Vagina (tissue), 2 donors: Measurements from ENCODE around the gene EML1. TPM values are rescaled to one million over a fixed set of nuclear protein-coding genes. Genes with fewer than 3 reads are reported as not detected.

ENCODE experiments used
- DNase-seq, 2 donors: peaks; one replicate each; pipeline ENCODE4 v3.0.0-alpha.2; 2017; ENCODE audit errors: extremely low spot score in 2 of 2
- H3K27ac ChIP-seq: fragments of 200-600 bp; sonication (generic); one replicate; pipeline ENCODE4 v1.5.1; 2019
- H3K27me3 ChIP-seq: fragments of 200-600 bp; sonication (generic); one replicate; pipeline ENCODE4 v1.5.1; 2019
- H3K36me3 ChIP-seq, 2 donors: fragments of 200-600 bp; sonication (generic); one replicate each; pipeline ENCODE4 v1.5.1; 2017 to 2019
- H3K4me1 ChIP-seq: fragments of 200-600 bp; sonication (generic); one replicate; pipeline ENCODE4 v1.5.1; 2019
- H3K4me3 ChIP-seq, 2 donors: fragments of 200-600 bp; sonication (generic); 1 replicate in 1 of 2; 2 replicates in 1 of 2; pipeline ENCODE4 v1.5.1; 2016 to 2019
- H3K9me3 ChIP-seq: fragments of 200-600 bp; sonication (generic); one replicate; pipeline ENCODE4 v1.5.1; 2019
- POLR2A ChIP-seq, 2 donors: fragments of 450-650 bp; IDR thresholded peaks; one replicate each; pipeline ENCODE4 v1.6.1; 2017; ENCODE audit warnings: antibody characterized with exemption in 2 of 2, mild to moderate bottlenecking in 2 of 2, moderate library complexity in 2 of 2
- POLR2AphosphoS5 ChIP-seq, 2 donors: sonication (generic); formaldehyde crosslinking; IDR thresholded peaks; one replicate each; pipeline ENCODE4 v1.9.0; 2017; ENCODE audit warnings: antibody characterized with exemption in 2 of 2, mild to moderate bottlenecking in 2 of 2, low read depth in 1 of 2; ENCODE audit not compliant: insufficient read depth in 1 of 2
- intact Hi-C: fragments of 100-400 bp; cut with DNase I; formaldehyde crosslinking; loops from one replicate; pipeline ENCODE4 v1.15.1; 2023
- total RNA-seq: library from RNA; depleted of rRNA; stranded (reverse); fragments of >200 nt; gene quantifications from one replicate; pipeline ENCODE4 v1.2.3, GENCODE V29; 2016
- TF ChIP-seq, protein P1 (sequence below), 3 experiments: fragments of 450-650 bp in 2 of 3; fragments of 200-600 bp in 1 of 3; sonication (generic) in 1 of 3; IDR thresholded peaks; one replicate each; pipeline ENCODE4 v1.5.1; 2017 to 2019; ENCODE audit warnings: antibody characterized with exemption in 3 of 3, mild to moderate bottlenecking in 2 of 3, moderate library complexity in 2 of 3

The EML1 gene
- total RNA-seq, 1 donor from 2014 or later = 32.7 TPM

DNA sequence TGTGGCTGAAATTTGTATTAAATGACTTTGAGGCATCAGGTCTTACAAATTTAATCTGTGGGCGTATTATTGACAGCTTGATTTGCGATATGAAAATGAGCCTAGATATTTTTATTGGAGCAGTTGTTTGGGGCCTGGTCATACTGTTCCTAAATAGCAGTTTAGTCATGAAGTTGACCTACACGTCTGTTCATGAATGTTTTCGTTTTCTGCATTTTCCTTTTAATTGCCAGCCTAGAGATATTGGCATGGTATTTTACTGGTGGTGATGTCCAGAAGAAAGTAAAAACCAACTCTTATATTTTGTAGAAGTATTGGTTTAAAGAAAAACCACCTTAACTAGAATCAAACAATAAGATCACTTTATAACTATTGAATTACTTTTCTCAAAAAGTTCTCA, 1.8 kb downstream of the EML1 start:
- intact Hi-C loops = no loop called here
- Histone ChIP-seq H3K27me3 (no peaks in the 10 kb centered on the region), H3K4me3 (no peak overlapping the region), H3K27ac (no peak overlapping the region), H3K4me1 (peaks cover 28% of the 10 kb centered on the region), H3K9me3 (no peaks in the 10 kb centered on the region), H3K36me3 (no peaks in the 10 kb centered on the region)
- TF ChIP-seq POLR2AphosphoS5 (IDR thresholded peaks at IDR 0.05; ENCODE audit: insufficient read depth in 1 of 2, low read depth in 1 of 2) = no peak
- TF ChIP-seq POLR2A (IDR thresholded peaks at IDR 0.05) = no peak
- TF ChIP-seq, protein P1, sequence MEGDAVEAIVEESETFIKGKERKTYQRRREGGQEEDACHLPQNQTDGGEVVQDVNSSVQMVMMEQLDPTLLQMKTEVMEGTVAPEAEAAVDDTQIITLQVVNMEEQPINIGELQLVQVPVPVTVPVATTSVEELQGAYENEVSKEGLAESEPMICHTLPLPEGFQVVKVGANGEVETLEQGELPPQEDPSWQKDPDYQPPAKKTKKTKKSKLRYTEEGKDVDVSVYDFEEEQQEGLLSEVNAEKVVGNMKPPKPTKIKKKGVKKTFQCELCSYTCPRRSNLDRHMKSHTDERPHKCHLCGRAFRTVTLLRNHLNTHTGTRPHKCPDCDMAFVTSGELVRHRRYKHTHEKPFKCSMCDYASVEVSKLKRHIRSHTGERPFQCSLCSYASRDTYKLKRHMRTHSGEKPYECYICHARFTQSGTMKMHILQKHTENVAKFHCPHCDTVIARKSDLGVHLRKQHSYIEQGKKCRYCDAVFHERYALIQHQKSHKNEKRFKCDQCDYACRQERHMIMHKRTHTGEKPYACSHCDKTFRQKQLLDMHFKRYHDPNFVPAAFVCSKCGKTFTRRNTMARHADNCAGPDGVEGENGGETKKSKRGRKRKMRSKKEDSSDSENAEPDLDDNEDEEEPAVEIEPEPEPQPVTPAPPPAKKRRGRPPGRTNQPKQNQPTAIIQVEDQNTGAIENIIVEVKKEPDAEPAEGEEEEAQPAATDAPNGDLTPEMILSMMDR (IDR thresholded peaks at IDR 0.05) = no peak
- DNase-seq = no peak

DNA sequence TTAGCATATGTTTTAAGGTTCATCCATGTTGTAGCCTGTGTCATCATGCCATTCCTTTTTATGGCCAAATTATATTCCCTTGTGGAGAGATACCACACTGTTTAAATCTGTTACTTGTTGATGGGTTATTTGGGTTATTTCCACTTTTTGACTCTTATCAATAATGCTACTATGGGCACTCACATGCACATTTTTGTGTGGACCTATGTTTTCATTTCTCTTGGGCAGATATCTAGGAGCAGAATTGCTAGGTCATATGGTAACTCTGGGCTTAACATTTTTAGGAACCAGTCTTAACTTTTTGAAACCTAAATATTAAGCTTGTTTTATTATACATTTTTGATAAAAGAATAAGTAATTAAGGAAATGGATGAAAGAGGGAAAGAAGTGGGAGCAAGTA, 4.0 kb downstream of the EML1 start:
- Histone ChIP-seq H3K4me1 (peaks cover 20% of the 10 kb centered on the region), H3K4me3 (no peak overlapping the region), H3K36me3 (no peaks in the 10 kb centered on the region), H3K9me3 (no peaks in the 10 kb centered on the region), H3K27ac (no peak overlapping the region), H3K27me3 (no peaks in the 10 kb centered on the region)
- no peak for DNase-seq
- intact Hi-C loops = no loop called here
- TF ChIP-seq POLR2A (IDR thresholded peaks at IDR 0.05) (no peak), POLR2AphosphoS5 (IDR thresholded peaks at IDR 0.05; ENCODE audit: insufficient read depth in 1 of 2, low read depth in 1 of 2) (no peak)

DNA sequence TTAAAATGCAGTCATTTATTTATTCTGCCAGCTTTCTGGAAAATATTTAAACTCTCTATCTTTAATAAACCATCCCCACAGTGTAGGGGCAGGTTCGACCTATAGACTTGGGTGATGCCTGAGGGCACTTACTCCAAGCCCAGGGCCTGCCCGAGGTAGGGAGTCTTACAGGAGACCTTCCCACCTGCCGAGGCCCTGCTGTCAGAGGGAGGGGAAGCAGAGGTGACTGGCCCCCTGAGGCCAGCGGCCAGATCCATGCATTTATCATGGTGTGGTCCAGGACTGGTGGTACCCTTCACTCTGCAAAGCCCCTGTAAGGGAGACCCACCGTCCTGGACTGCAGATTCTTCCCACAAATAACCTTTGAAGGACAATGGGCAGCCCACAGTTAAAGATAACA, 7.6 kb downstream of the EML1 start:
- intact Hi-C loops = no loop called here
- Histone ChIP-seq H3K9me3 (no peaks in the 10 kb centered on the region), H3K4me1 (peaks cover 10% of the 10 kb centered on the region), H3K27me3 (no peaks in the 10 kb centered on the region), H3K36me3 (no peaks in the 10 kb centered on the region), H3K27ac (no peak overlapping the region), H3K4me3 (no peak overlapping the region)
- DNase-seq = no peak
- TF ChIP-seq, protein P1 (IDR thresholded peaks at IDR 0.05) = no peak
- no peak for TF ChIP-seq POLR2AphosphoS5 (IDR thresholded peaks at IDR 0.05; ENCODE audit: insufficient read depth in 1 of 2, low read depth in 1 of 2)
- TF ChIP-seq POLR2A (IDR thresholded peaks at IDR 0.05) = no peak

DNA sequence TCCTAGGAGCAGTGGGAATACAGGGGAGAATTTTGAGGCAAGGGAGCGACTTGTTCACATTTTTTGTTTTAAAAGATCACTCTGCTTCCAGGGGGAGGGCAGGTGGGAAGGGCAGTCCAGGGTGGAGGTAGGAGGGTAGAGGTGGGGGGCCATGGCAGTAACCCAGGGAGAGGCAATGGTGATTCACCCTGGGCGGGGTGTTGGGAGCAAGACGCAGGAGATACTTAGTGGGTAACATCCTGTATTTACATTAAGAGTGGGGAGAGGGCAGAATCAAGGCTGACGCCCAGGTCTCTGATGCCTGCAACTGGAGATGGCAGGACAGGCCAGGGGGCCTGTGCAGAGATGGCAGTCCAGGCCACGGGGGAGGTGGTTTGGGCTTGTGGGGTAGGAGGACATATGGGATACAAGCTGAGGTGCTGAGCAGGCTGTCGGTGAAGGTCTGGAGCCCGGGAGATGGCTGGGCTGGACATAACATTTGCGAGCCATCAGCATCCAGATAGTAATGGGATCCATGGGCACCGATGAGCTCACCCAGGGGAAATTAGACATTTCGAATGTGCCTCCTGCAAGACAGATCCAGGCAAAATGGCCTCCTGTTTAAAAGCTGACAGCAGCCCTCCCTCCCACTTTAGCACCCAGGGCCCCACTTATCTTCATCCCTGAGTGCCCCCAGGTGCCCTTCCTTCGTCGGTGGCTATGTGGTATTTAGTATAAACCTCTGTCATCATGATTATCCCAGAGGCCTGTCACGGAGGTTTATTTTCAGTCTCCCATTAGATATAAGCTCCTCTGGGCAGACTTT, 9.3 kb downstream of the EML1 start:
- Histone ChIP-seq H3K4me1 (peaks cover 21% of the 10 kb centered on the region), H3K4me3 (no peak overlapping the region), H3K9me3 (no peaks in the 10 kb centered on the region), H3K27me3 (no peaks in the 10 kb centered on the region), H3K27ac (no peak overlapping the region), H3K36me3 (no peaks in the 10 kb centered on the region)
- intact Hi-C loops = no loop called here
- TF ChIP-seq, protein P1 (IDR thresholded peaks at IDR 0.05) = no peak
- DNase-seq = no peak

DNA sequence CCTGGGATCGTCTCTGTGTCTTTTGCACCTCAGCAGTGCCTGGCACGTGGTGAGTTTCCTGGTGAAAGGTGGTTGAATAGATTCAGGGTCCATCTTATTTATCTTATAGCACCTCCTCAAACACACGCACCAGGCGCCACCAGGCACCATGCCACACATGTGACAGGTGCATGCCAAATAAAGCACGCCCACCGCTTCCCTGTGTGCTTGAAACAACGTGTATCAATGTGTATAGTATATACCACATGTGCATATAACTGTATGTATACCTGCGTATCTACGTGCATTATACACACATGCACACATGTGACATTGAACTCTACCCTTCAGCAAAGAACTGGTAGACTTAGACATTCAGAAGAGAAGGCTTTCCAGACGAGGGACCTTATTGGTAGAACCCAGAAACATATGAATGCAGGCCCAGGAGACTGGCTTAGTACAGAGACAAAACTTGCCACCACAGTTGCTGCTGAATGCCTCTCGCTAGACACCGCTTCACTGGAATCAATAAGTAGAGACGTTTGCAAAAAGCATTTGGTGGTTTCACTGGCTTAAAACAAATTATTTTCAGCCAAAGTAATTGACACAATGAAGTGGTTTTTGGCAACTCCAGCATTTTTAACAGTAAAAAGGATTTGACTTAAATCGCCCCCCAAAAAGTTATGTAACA, 10.0 kb downstream of the EML1 start:
- intact Hi-C loops = no loop called here
- H3K27me3 ChIP-seq = no peaks in the 10 kb centered on the region
- H3K9me3 ChIP-seq = no peaks in the 10 kb centered on the region
- no peak overlapping the region for H3K27ac ChIP-seq
- TF ChIP-seq POLR2AphosphoS5 (IDR thresholded peaks at IDR 0.05; ENCODE audit: insufficient read depth in 1 of 2, low read depth in 1 of 2) (no peak), POLR2A (IDR thresholded peaks at IDR 0.05) (no peak)
- TF ChIP-seq, protein P1 (IDR thresholded peaks at IDR 0.05) = no peak
- peaks cover 26% of the 10 kb centered on the region for H3K4me1 ChIP-seq
- DNase-seq = no peak
- H3K36me3 ChIP-seq = no peaks in the 10 kb centered on the region
- H3K4me3 ChIP-seq = no peak overlapping the region
